Measurements from ENCODE around the gene FSD1.
"Not testable (repeated sequence)": the region's sequence is repeated elsewhere in the genome, so short reads cannot be mapped to it uniquely, and the experiment has no call there.

Gene FSD1

GRCh38 chr19:4320419-4320818 lies 16.0 kb downstream of the FSD1 start:
- DNase-seq, result no peak

- DNase-seq, result no peak
Measured at GRCh38 chr19:4322942-4323665, 18.7 kb downstream of the FSD1 start.

- no peak for DNase-seq
Measured at GRCh38 chr19:4323692-4324091, 19.3 kb downstream of the FSD1 start.

DNA sequence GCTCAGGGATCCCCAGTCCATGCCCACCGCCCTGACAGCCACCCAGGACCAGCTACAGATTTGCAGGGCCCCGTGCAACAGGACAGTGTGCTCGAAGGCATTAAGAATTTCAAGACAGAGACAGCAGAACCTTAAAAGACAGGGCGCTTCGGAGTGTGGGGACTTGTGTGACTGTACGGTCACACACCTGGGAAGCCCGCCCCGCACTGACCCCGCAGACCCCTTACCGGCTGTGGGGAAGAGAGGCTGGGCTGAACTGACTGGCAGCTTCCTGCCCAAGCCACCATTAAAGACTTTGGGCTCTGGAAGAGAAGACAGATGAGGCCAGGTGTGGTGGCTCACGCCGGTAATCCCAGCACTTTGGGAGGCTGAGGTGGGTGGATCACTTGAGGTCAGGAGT lies 19.8 kb downstream of the FSD1 start:
- no peak for DNase-seq

DNA sequence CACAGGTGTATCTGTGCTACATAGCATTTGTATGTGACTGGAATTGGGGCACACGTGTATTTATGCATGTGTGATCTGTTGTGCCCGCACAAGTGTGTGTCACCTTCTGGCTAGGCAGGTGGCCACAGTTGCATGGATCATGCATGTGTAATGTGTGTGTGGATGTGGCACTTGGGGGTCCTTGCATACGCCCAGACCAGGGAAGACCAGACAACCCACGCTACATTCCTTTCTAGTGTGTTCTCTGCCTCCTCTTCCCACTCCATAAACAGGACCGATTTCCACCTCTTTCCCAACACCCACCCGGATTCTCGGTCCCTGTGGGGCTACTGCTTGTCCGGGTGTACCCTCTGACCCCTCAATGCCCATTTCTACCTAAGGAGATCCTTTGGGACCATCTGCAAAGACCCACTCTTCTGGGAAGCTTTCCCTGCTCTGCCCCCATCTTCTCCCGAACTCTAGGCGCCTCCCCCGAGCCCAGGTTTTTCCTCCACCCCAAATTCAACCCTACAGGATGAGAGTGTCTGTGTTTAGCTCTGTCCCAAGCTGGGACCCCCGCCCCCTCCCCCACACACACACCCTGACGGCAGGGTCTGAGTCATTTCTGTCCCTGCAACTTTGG lies 21.9 kb downstream of the FSD1 start:
- no peak for DNase-seq

GRCh38 chr19:4326837-4327251 lies 22.4 kb downstream of the FSD1 start:
- DNase-seq, result no peak

GRCh38 chr19:4327252-4327876 lies 23.0 kb downstream of the FSD1 start:
- peak; percentile 24 for DNase-seq

GRCh38 chr19:4327877-4328242 lies 23.5 kb downstream of the FSD1 start:
- DNase-seq, result no peak

DNA sequence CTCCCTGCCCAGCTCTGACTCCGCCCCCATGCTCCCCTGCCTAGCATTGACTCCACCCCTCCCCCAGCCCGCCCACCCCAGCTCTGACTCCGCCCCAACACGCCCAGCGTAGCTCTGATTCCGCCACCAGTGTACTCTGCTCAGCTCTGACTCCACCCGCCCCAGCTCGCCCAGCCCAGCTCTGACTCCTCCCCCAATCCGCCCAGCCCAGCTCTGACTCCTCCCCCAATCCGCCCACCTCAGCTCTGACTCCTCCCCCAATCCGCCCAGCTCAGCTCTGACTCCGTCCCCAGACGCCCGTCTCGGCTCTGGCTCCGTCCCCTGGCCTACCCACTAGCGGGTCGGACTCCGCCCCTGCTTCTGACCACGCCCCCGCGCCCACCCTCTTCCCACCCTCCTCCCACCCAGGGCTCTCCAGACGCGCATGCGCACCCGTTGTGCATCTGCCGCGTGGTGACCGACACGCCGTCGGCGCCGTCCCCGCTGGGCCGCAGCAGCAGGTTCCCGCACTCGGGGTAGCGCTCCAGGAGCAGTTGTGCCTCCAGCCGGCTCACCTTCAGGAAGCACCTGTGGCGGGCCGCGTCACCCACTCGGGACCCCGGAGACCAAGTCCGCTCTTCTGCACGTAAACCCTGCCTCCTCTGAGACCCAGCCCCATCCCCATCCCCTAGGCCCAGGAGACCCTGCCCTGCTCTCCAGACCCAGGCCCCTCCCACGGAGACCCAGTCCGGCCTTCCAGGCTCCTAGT lies 24.0 kb downstream of the FSD1 start:
- DNase-seq, result peak; percentile 81

DNA sequence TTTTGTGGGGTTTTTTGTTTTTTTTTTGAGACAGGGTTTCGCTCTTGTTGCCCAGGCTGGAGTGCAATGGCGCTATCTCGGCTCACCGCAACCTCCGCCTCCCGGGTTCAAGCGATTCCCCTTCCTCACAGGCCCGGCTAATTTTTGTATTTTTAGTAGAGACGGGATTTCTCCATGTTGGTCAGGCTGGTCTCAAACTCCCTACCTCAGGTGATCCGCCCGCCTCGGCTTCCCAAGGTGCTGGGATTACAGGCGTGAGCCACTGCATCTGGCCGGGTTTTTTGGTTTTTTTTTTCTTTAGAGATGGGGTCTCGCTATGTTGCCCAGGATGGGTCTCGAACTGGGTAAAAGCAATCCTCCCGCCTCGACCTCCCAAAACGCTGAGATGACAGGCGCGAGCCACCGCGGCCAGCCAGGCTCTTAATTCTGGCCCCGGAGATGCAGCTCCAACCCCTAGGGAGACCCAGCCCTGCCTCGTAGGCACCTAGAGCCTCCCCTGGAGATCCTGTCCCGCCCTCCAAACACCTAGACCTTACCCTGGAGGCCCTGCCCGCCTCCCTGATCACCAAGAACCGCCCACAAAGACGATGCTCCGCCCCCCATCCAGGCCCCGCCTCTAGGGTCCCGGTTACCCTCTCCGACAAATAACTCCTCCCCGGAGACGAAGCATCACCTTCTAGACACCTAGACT lies 24.7 kb downstream of the FSD1 start:
- DNase-seq, result not testable (repeated sequence)

DNA sequence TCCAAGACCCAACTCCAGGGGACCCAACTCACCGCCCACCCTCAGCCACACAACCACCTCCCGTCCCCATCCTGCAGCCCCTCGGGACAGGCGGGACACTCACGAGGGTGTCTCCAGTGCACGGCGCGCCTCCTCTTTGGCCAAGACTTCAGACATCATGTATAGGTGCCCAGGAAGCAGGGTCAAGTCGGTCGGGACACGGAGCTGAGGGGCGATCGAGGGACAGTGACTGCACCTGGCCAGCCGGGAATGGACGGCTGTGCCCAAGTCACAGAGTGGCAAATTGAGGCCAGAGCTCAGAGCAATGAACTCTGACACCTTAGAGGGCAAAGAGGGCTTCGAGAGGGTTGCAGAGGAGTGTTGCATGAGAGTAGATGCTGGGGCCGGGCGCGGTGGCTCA lies 25.5 kb downstream of the FSD1 start:
- DNase-seq, result no peak

GRCh38 chr19:4334929-4335570 lies 30.7 kb downstream of the FSD1 start:
- no peak for DNase-seq

DNA sequence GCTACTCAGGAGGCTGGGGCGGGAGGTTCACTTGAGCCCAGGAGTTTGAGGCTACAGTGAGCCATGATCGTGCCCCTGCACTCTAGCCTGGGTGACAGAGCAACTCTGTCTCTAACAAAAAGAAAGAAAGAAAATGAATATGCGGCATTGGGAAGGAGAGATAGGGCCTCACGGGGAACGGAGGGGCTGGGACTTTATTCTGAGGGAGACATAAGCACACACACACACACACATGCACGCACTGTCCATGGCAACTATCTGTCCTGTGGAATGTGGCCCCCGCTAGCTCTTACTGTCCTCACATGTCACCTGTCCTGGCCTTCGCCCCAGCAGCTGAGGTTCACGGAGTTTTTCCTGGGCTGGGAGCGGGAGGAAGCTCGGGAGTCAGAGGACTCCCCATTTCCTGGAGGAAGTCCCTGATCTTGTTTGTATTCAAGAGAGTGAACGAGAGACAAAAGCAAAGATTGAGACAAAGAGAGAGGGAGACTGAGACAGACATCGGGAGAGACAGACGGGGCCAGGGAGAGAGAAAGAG lies 33.6 kb downstream of the FSD1 start:
- no peak for DNase-seq

DNA sequence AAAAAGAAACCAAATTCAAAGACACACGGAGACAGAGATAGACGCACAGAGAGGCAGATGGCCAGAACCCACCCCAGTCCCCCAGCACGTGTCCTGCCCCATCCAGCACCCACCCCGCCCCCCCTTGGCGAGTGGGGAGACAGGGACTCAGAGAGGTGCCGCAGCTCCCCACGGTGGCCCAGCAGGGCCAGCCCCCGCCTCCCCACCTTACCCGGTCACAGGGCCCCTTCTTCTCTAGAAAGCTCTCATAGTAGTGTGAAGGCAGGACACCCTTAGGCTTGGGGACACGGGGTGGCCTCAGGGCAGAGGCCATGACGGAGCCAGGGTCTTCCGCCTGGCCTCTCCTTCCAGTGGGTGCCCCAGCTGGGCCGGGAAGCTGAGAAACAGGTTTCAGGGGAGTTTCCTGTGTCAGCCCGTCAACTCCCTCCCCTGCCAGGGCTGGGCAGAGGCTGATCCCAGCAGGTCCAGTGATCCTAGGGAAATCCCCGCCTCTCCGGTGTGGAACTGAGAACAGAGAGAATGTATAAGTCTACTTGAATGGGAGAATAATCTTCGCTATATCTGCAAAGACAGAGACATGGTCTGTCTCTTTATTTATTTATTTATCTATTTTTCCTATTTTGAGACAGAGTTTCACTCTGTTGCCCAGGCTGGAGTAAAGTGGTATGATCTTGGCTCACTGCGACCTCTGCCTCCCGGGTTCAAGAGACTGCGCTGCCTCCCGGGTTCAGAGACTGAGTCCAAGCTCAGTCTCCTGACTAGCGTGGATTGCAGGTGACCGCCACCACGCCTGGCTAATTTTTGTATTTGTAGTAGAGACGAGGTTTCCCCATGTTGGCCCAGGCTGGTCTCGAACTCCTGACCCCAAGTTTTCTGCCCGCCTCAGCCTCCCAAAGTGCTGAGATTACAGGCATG lies 34.3 kb downstream of the FSD1 start, which contains the start of gene STAP2:
STAP2 (minus strand) TSS at position 387 of the 915 bp plus-strand sequence; CDS start at position 313, 74 bp downstream.
- DNase-seq, result no peak

GRCh38 chr19:4342314-4342614 lies 37.9 kb downstream of the FSD1 start:
- DNase-seq, result peak; percentile 21

GRCh38 chr19:4342615-4343369 lies 38.4 kb downstream of the FSD1 start:
- peak; percentile 100 for DNase-seq

DNA sequence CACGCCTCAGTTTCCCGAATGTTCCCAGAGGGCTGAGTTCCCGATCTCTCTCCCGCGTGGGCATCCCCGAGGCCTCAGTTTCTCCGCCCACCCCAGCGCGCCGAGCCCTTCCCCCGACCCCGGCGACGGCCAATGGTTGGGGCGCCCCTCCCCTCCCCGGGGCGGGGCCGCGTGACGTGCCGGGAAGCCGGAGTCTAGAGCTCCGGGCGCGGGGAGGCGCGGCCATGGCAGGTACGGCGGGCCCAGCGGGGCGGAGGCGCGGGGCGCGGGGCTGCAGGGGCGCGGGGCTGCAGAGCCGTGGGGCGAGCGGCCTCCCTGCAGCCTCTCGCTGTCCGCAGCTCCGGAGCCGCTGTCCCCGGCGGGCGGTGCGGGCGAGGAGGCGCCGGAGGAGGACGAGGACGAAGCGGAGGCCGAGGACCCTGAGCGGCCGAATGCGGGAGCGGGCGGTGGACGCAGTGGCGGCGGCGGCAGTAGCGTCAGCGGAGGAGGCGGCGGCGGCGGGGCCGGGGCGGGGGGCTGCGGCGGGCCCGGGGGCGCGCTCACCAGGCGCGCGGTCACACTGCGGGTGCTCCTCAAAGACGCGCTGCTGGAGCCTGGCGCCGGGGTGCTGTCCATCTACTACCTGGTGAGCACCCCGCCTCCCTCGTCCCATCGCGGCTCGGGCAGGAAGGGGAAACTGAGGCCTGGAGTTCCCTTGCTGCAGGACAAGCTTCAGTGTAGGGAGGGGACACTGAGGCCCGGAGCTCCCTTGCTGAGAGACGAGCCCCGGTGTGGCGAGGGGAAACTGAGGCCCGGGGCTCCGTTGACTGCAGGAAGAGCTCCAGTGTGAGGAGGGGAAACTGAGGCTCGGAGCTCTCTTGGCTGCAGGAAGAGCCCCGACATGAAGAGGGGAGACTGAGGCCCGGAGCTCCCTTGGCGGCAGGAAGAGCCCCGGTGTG lies 39.2 kb downstream of the FSD1 start, which contains the start of gene MPND:
MPND (plus strand) TSS at position 193 of the 938 bp plus-strand sequence; CDS start at position 225, 32 bp downstream.
- peak; percentile 73 for DNase-seq

DNA sequence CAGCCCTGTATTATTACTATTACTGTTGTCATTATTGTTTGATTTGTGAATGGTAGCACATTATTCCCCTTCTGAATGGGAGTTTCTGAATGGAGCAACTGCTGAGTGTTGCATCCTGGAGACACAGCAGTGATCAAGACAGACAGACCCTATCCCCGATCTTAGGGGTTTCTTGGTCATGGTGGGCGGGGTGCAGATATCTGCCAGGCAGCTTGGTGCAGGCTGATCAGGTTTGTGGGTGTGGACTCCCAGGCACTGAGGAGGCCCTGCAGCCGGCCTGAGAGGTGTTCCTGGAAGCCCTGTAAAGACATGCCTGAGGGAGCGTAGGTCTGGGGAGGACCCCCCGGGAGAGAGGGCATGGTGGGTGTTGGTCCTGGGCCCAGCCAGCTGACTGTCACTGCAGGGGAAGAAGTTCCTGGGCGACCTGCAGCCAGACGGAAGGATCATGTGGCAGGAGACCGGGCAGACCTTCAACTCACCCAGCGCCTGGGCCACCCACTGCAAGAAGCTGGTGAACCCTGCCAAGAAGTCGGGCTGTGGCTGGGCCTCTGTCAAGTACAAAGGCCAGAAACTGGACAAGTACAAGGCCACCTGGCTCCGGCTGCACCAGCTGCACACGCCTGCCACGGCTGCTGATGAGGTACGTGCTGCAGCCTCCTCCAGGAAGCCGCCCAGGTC lies 41.1 kb downstream of the FSD1 start:
- no peak for DNase-seq

Data from HCEC 1CT (cell line).